GM10847 (cell line): ENCODE measurements around the gene CCR5.

Source experiments
- POLR2A ChIP-seq: IDR thresholded peaks from 2 replicates; pipeline ENCODE4 v1.6.1; 2011; ENCODE audit not compliant: insufficient read length; ENCODE audit errors: extremely low read depth

Gene CCR5

GRCh38 chr3:46395766-46396530 lies 25.2 kb downstream of the CCR5 start:
- no peak for TF ChIP-seq POLR2A

- no peak for TF ChIP-seq POLR2A
These were observed 26.4 kb downstream of the CCR5 start for GRCh38 chr3:46397111-46397510.

- TF ChIP-seq POLR2A, result no peak
These were observed 27.6 kb downstream of the CCR5 start for GRCh38 chr3:46398186-46398955.

- TF ChIP-seq POLR2A, result no peak
These were observed 28.4 kb downstream of the CCR5 start for GRCh38 chr3:46399098-46399497.

GRCh38 chr3:46399557-46399956 lies 28.8 kb downstream of the CCR5 start:
- TF ChIP-seq POLR2A, result no peak

DNA sequence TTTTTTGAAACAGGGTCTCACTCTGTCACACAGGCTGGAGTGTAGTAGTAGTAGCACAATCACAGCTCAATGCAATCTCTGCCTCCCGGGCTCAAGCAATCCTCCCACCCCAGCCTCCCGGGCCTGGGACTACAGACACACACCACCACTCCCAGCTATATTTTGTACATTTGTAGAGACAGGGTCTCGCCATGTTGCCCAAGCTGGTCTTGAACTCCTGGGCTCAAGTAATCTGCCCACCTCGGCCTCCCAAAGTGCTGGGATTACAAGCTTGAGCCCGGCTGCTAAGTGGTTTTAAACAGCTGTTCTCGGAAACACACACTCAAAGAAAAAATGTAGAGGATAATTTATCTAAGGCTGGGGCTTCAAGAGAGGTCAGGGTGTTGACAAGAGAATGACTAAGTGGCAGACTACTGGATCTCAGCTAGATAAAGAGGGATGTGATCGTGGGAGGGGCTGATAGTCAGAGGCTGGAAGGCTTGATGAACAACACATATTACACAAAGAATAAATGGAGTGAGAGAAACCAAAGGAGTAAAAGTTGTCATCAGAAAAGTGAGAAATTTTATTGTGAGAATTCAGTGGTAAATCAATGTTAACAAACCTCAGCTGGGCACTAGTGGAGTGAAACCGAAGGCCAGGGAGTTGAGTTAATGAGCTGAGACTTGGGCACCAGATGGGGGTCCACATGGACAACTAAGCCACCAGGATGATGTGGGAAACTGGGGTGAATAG lies 29.4 kb downstream of the CCR5 start:
- no peak for TF ChIP-seq POLR2A

DNA sequence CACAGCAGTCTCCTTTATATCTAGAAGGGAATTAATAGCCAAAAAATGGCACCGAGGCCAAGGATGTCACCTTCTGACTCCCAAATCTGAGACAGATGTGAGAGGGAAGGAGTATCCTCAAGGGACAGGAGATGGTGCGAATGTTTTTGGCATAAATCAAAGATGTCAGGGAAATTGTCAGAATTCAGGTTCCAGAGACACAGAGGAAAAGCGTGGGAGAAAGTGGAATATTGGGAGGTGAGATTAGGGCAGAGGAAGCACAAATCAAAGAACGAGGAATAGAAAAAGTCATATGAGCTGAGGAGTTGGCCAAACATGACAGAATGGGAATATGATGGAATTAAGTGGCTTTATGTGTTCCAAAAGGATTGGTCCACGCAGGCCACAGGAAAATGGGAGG lies 30.1 kb downstream of the CCR5 start:
- TF ChIP-seq POLR2A, result no peak

DNA sequence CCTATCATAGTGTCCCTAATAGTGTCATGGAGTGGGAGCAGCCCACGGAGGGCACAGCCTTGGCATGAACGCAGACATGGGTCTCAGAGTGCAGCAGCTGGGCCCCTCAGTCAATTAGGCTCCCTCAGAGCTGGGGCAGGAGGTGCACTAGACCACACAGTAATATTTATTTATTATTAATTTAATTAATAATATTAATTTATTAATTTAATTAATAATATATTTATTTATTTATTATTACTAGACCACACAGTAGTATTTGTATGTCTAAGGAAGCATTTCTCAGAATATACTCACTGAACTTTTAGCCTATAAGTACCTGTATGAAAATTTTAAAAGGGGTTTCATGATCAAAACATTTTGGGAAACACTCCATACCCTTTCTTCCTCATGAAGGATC lies 30.8 kb downstream of the CCR5 start:
- no peak for TF ChIP-seq POLR2A

DNA sequence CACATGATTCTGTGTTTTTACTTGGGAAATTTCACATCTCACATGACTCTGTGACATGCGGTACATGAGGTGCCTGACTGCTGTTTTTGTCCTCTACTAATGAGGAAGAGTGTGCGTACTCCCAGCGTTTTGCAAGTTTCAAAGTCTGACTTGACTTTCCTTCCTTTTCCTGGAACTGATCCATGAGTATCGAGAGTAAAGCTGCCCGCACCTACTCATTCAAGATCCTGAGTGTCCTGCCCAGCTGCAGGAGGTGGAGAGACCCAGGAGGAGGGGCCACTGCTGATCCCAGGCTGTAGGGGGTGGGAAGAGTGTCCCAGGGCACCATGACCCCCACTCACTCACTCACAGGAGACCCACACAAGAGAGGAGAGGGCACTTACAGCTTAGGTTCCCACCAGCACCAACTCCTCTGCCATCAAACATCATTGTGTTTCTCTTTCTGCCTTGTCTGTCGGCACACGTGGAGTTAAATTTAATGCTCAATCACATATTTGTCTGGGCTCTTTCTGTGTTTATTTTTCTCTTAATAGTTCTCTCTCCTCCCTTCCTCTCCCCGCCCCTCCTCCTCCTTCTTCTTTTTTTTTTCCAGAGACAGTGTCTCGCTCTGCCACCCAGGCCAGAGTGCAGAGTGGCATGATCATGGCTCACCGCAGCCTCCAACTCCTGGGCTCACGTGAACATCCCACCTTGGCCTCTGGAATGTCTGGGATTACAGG lies 34.7 kb downstream of the CCR5 start:
- TF ChIP-seq POLR2A, result no peak

- TF ChIP-seq POLR2A, result no peak
These were observed 35.7 kb downstream of the CCR5 start for GRCh38 chr3:46406443-46406787.

- no peak for TF ChIP-seq POLR2A
These were observed 36.3 kb downstream of the CCR5 start, which contains the start of the genes CCR5AS and CCRL2 for GRCh38 chr3:46406788-46407611. CCR5AS (minus strand) TSS chr3:46407066. CCRL2 (plus strand) TSS chr3:46407259; CDS start chr3:46408080, 821 bp downstream.

DNA sequence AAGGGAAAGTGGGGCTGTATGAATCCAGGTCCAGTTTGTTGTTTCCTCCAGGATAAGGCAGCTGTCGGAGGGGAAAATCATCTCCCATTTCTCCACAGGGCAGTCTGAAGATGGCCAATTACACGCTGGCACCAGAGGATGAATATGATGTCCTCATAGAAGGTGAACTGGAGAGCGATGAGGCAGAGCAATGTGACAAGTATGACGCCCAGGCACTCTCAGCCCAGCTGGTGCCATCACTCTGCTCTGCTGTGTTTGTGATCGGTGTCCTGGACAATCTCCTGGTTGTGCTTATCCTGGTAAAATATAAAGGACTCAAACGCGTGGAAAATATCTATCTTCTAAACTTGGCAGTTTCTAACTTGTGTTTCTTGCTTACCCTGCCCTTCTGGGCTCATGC lies 37.2 kb downstream of the CCR5 start:
- no peak for TF ChIP-seq POLR2A

DNA sequence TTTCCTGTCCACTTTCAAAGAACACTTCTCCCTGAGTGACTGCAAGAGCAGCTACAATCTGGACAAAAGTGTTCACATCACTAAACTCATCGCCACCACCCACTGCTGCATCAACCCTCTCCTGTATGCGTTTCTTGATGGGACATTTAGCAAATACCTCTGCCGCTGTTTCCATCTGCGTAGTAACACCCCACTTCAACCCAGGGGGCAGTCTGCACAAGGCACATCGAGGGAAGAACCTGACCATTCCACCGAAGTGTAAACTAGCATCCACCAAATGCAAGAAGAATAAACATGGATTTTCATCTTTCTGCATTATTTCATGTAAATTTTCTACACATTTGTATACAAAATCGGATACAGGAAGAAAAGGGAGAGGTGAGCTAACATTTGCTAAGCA lies 38.1 kb downstream of the CCR5 start:
- no peak for TF ChIP-seq POLR2A

DNA sequence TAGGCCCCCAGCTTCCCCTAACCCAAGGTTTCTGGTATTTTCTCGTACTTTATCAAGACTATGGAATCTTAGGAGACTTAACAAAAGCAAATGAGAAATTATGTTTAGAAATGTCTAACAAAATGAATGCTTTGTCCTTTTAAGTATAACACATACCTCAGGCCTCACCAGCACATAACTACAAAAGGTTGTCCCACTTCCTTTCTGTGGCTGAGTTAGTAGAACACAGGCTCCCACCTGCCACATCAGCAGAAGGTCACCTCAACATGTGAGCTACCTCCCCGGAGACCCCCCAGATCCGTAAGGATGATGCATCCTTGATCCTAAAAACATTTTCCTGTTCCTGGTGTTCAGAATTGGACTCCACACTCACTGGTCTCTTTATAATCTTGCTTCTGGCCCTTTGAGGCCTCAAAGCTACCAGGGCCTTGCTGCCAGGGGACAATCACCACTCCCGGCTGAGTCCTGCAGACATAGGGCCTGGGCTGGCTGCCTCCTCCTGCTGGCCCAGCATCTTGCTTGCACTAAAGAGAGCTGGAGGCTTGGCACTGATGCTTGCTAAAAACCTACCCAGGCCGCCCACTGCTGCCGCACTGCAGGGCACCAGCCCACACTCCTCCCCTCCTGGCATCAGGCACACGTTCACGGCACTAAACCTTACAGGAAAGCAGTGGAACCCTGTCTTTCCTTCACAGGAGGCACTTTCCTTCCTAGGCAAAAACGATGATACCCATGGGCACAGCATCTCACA lies 39.2 kb downstream of the CCR5 start:
- TF ChIP-seq POLR2A, result no peak

GRCh38 chr3:46410669-46411068 lies 39.9 kb downstream of the CCR5 start:
- TF ChIP-seq POLR2A, result no peak
